GM23338 (cell line): ENCODE results near the gene PPME1. TPM values are rescaled to one million over a fixed set of nuclear protein-coding genes. Genes with fewer than 3 reads are reported as not detected.

ENCODE experiments used
- ATAC-seq: fragments of 200-7000 bp; cut with Tn5 transposase; 3 replicates; pipeline ENCODE4 v1.9.1; 2020
- DNase-seq: peaks from one replicate; pipeline ENCODE4 v3.0.0-alpha.2; 2015; ENCODE audit warnings: low spot score
- H2AFZ ChIP-seq: fragments of 200-600 bp; sonication (generic); 2 replicates; pipeline ENCODE4 v1.8.0; 2016; ENCODE audit warnings: antibody characterized with exemption, mild to moderate bottlenecking, moderate library complexity
- H3F3A ChIP-seq: fragments of 200-600 bp; sonication (generic); replicated peaks from 2 replicates; pipeline ENCODE4 v1.8.0; 2017; ENCODE audit warnings: antibody characterized with exemption, mixed run types, low read depth
- H3K27ac ChIP-seq: fragments of 200-600 bp; sonication (generic); 2 replicates; pipeline ENCODE4 v1.6.1; 2016; ENCODE audit warnings: low read depth
- H3K27me3 ChIP-seq: fragments of 200-600 bp; sonication (generic); 2 replicates; pipeline ENCODE4 v1.8.0; 2016; ENCODE audit warnings: mild to moderate bottlenecking, mixed run types, moderate library complexity; ENCODE audit not compliant: insufficient read depth
- H3K36me3 ChIP-seq: fragments of 200-600 bp; sonication (generic); 2 replicates; pipeline ENCODE4 v1.8.0; 2016; ENCODE audit warnings: mild to moderate bottlenecking; ENCODE audit not compliant: insufficient read depth
- H3K4me1 ChIP-seq: fragments of 200-600 bp; sonication (generic); 2 replicates; pipeline ENCODE4 v1.8.0; 2016; ENCODE audit warnings: mild to moderate bottlenecking, moderate library complexity; ENCODE audit not compliant: insufficient read depth
- H3K4me2 ChIP-seq: fragments of 200-600 bp; sonication (generic); 2 replicates; pipeline ENCODE4 v1.7.1; 2017; ENCODE audit warnings: mixed run types
- H3K4me3 ChIP-seq: fragments of 200-600 bp; sonication (generic); 2 replicates; pipeline ENCODE4 v1.6.1; 2016; ENCODE audit warnings: mixed run types
- H3K79me2 ChIP-seq: fragments of 200-600 bp; sonication (generic); replicated peaks from 2 replicates; pipeline ENCODE4 v1.8.0; 2017; ENCODE audit warnings: mild to moderate bottlenecking; ENCODE audit not compliant: insufficient read depth
- H3K9me2 ChIP-seq: fragments of 200-600 bp; sonication (generic); 2 replicates; pipeline ENCODE4 v1.8.0; 2017; ENCODE audit not compliant: insufficient read depth
- H4K20me1 ChIP-seq: fragments of 200-600 bp; sonication (generic); replicated peaks from 2 replicates; pipeline ENCODE4 v1.8.0; 2017; ENCODE audit warnings: mild to moderate bottlenecking; ENCODE audit not compliant: insufficient read depth
- H3K27ac Mint-ChIP-seq: 2 replicates; pipeline ENCODE4 v1.8.0; 2020; ENCODE audit warnings: inconsistent platforms, mild to moderate bottlenecking, moderate library complexity, mixed read lengths
- H3K27me3 Mint-ChIP-seq: 3 replicates; pipeline ENCODE4 v1.8.0; 2022; ENCODE audit warnings: low read depth, mild to moderate bottlenecking, moderate library complexity, mixed read lengths, inconsistent platforms; ENCODE audit not compliant: insufficient read depth, poor library complexity
- H3K36me3 Mint-ChIP-seq: 3 replicates; pipeline ENCODE4 v1.8.0; 2021; ENCODE audit warnings: low read depth, mild to moderate bottlenecking, inconsistent platforms, moderate library complexity, mixed read lengths
- H3K4me1 Mint-ChIP-seq: 3 replicates; pipeline ENCODE4 v1.8.0; 2020; ENCODE audit warnings: mild to moderate bottlenecking, inconsistent platforms, mixed read lengths
- H3K4me3 Mint-ChIP-seq: 3 replicates; pipeline ENCODE4 v1.8.0; 2021; ENCODE audit warnings: moderate library complexity, mild to moderate bottlenecking, inconsistent platforms, mixed read lengths
- H3K9me3 Mint-ChIP-seq: 3 replicates; pipeline ENCODE4 v1.8.0; 2020; ENCODE audit warnings: moderate library complexity, mild to moderate bottlenecking, inconsistent platforms, mixed read lengths
- EZH2phosphoT487 ChIP-seq: fragments of 200-600 bp; sonication (generic); IDR thresholded peaks from one replicate; pipeline ENCODE4 v1.8.1; 2018; ENCODE audit warnings: antibody characterized with exemption; ENCODE audit not compliant: unreplicated experiment
- JUNB ChIP-seq: IDR thresholded peaks from one replicate; pipeline ENCODE4 v1.6.1; 2016; ENCODE audit warnings: antibody characterized with exemption; ENCODE audit not compliant: unreplicated experiment
- polyA plus RNA-seq: library from polyadenylated mRNA; unstranded; fragments of >200 nt; fragmentation: Nextera tagmentation; extraction: Ambion mirVana; gene quantifications from 2 replicates; pipeline ENCODE4 v1.2.1, GENCODE V29; 2016
- small RNA-seq: library from RNA; depleted of rRNA; stranded (forward); fragments of <200 nt; gene quantifications from one replicate; pipeline ENCODE3, GENCODE V24; 2014; ENCODE audit warnings: low replicate concordance
- total RNA-seq: library from RNA; depleted of rRNA; stranded (reverse); fragments of >200 nt; shearing (Covaris generic); gene quantifications from 2 replicates; pipeline ENCODE4 v1.2.3, GENCODE V29; 2014; rRNA removed
- TF ChIP-seq, protein P1 (sequence below): IDR thresholded peaks from one replicate; pipeline ENCODE4 v1.6.1; 2018; ENCODE audit warnings: antibody characterized with exemption; ENCODE audit not compliant: unreplicated experiment
- TF ChIP-seq, protein P2 (sequence below): fragments of 250-450 bp; sonication (Bioruptor Pico); IDR thresholded peaks from 2 replicates; pipeline ENCODE4 v1.5.0; 2020; ENCODE audit warnings: mild to moderate bottlenecking, moderate library complexity

Gene PPME1
- total and polyA plus RNA-seq, 2 experiments from 2014 or later, result 32.1 to 37.2 TPM

DNA sequence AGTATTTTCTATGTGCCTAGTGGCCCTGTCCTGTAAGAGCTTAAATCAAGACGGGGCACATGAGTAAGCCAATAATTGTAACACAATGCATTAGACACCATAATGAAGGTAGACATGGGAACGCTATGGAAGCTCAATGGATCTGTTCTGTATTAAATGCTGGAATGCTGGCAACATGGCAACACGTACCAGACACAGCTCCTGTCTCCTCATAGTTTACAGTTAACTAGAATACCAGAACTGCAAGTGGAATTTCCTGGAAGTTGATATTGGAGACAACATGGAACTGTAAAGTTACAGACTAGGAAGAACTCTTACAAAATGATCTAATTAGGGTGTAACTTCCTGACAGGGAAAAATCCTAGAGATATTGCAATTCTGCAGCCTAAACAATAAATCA is 127.9 kb downstream of the PPME1 start:
- no peak for ATAC-seq
- no peaks in the 10 kb centered on the region for H3K79me2 ChIP-seq
- no peaks in the 10 kb centered on the region; the same call in 1 of the 2 replicates for H3K9me2 ChIP-seq
- no peak overlapping the region for H3K27ac Mint-ChIP-seq
- H3F3A ChIP-seq, result no peaks in the 10 kb centered on the region
- DNase-seq, result no peak
- H3K36me3 Mint-ChIP-seq, result peaks cover 5% of the 10 kb centered on the region; the same call in 1 of the 3 replicates
- H3K4me3 ChIP-seq, result no peak overlapping the region
- TF ChIP-seq, protein P1, sequence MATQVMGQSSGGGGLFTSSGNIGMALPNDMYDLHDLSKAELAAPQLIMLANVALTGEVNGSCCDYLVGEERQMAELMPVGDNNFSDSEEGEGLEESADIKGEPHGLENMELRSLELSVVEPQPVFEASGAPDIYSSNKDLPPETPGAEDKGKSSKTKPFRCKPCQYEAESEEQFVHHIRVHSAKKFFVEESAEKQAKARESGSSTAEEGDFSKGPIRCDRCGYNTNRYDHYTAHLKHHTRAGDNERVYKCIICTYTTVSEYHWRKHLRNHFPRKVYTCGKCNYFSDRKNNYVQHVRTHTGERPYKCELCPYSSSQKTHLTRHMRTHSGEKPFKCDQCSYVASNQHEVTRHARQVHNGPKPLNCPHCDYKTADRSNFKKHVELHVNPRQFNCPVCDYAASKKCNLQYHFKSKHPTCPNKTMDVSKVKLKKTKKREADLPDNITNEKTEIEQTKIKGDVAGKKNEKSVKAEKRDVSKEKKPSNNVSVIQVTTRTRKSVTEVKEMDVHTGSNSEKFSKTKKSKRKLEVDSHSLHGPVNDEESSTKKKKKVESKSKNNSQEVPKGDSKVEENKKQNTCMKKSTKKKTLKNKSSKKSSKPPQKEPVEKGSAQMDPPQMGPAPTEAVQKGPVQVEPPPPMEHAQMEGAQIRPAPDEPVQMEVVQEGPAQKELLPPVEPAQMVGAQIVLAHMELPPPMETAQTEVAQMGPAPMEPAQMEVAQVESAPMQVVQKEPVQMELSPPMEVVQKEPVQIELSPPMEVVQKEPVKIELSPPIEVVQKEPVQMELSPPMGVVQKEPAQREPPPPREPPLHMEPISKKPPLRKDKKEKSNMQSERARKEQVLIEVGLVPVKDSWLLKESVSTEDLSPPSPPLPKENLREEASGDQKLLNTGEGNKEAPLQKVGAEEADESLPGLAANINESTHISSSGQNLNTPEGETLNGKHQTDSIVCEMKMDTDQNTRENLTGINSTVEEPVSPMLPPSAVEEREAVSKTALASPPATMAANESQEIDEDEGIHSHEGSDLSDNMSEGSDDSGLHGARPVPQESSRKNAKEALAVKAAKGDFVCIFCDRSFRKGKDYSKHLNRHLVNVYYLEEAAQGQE, result no peak
- TF ChIP-seq EZH2phosphoT487 (no peak), JUNB (no peak)
- TF ChIP-seq, protein P2, sequence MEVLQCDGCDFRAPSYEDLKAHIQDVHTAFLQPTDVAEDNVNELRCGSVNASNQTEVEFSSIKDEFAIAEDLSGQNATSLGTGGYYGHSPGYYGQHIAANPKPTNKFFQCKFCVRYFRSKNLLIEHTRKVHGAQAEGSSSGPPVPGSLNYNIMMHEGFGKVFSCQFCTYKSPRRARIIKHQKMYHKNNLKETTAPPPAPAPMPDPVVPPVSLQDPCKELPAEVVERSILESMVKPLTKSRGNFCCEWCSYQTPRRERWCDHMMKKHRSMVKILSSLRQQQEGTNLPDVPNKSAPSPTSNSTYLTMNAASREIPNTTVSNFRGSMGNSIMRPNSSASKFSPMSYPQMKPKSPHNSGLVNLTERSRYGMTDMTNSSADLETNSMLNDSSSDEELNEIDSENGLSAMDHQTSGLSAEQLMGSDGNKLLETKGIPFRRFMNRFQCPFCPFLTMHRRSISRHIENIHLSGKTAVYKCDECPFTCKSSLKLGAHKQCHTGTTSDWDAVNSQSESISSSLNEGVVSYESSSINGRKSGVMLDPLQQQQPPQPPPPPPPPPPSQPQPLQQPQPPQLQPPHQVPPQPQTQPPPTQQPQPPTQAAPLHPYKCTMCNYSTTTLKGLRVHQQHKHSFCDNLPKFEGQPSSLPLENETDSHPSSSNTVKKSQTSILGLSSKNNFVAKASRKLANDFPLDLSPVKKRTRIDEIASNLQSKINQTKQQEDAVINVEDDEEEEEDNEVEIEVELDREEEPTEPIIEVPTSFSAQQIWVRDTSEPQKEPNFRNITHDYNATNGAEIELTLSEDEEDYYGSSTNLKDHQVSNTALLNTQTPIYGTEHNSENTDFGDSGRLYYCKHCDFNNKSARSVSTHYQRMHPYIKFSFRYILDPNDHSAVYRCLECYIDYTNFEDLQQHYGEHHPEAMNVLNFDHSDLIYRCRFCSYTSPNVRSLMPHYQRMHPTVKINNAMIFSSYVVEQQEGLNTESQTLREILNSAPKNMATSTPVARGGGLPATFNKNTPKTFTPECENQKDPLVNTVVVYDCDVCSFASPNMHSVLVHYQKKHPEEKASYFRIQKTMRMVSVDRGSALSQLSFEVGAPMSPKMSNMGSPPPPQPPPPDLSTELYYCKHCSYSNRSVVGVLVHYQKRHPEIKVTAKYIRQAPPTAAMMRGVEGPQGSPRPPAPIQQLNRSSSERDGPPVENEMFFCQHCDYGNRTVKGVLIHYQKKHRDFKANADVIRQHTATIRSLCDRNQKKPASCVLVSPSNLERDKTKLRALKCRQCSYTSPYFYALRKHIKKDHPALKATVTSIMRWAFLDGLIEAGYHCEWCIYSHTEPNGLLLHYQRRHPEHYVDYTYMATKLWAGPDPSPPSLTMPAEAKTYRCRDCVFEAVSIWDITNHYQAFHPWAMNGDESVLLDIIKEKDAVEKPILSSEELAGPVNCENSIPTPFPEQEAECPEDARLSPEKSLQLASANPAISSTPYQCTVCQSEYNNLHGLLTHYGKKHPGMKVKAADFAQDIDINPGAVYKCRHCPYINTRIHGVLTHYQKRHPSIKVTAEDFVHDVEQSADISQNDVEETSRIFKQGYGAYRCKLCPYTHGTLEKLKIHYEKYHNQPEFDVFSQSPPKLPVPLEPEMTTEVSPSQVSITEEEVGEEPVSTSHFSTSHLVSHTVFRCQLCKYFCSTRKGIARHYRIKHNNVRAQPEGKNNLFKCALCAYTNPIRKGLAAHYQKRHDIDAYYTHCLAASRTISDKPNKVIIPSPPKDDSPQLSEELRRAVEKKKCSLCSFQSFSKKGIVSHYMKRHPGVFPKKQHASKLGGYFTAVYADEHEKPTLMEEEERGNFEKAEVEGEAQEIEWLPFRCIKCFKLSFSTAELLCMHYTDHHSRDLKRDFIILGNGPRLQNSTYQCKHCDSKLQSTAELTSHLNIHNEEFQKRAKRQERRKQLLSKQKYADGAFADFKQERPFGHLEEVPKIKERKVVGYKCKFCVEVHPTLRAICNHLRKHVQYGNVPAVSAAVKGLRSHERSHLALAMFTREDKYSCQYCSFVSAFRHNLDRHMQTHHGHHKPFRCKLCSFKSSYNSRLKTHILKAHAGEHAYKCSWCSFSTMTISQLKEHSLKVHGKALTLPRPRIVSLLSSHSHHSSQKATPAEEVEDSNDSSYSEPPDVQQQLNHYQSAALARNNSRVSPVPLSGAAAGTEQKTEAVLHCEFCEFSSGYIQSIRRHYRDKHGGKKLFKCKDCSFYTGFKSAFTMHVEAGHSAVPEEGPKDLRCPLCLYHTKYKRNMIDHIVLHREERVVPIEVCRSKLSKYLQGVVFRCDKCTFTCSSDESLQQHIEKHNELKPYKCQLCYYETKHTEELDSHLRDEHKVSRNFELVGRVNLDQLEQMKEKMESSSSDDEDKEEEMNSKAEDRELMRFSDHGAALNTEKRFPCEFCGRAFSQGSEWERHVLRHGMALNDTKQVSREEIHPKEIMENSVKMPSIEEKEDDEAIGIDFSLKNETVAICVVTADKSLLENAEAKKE (CRISPR knock-in tag), result no peak
- H3K27me3 ChIP-seq, result no peaks in the 10 kb centered on the region
- H3K27ac ChIP-seq, result no peak overlapping the region
- H3K27me3 Mint-ChIP-seq, result peaks cover 5% of the 10 kb centered on the region
- no peaks in the 10 kb centered on the region for H3K4me1 ChIP-seq
- no peak overlapping the region for H3K4me2 ChIP-seq
- no peak overlapping the region; the same call in 1 of the 2 replicates for H2AFZ ChIP-seq
- no peaks in the 10 kb centered on the region for H4K20me1 ChIP-seq
- no peak overlapping the region for H3K4me3 Mint-ChIP-seq
- no peaks in the 10 kb centered on the region for H3K4me1 Mint-ChIP-seq
- peaks cover 8% of the 10 kb centered on the region for H3K9me3 Mint-ChIP-seq
- no peaks in the 10 kb centered on the region for H3K36me3 ChIP-seq

Small RNAs within 50 kb of the gene (small RNA-seq; reads per million reads assigned to genes)
- gene AP002392.1 (not detected), gene RF00409 (not detected)

Other genes starting within 250 kb of the PPME1 start
- 0.14 TPM in 1 of 2 replicates, not detected in the other for gene DNAJB13, start 220.3 kb upstream of the PPME1 start, total RNA-seq
- gene DNAJB13, start 220.3 kb upstream of the PPME1 start, polyA plus RNA-seq, result 0.32 and 0.50 TPM in 2 replicates
- gene UCP2, start 188.4 kb upstream of the PPME1 start, total RNA-seq, result 69.8 and 76.9 TPM in 2 replicates
- gene UCP2, start 188.4 kb upstream of the PPME1 start, polyA plus RNA-seq, result 59.4 and 60.1 TPM in 2 replicates
- 0.21 TPM in 1 of 2 replicates, not detected in the other for gene UCP3, start 162.2 kb upstream of the PPME1 start, total RNA-seq
- 0.21 and 0.40 TPM in 2 replicates for gene UCP3, start 162.2 kb upstream of the PPME1 start, polyA plus RNA-seq
- 25.6 and 29.5 TPM in 2 replicates for gene C2CD3, start 287 bp upstream of the PPME1 start, total RNA-seq
- gene C2CD3, start 287 bp upstream of the PPME1 start, polyA plus RNA-seq, result 14.4 and 15.5 TPM in 2 replicates
- gene P4HA3, start 140.4 kb downstream of the PPME1 start, total RNA-seq, result 0.12 TPM in 1 of 2 replicates, not detected in the other
- 0.08 TPM in 1 of 2 replicates, not detected in the other for gene P4HA3, start 140.4 kb downstream of the PPME1 start, polyA plus RNA-seq
- 41.0 and 44.4 TPM in 2 replicates for gene PGM2L1, start 227.1 kb downstream of the PPME1 start, total RNA-seq
- 27.2 and 32.6 TPM in 2 replicates for gene PGM2L1, start 227.1 kb downstream of the PPME1 start, polyA plus RNA-seq